Tibial nerve (tissue), 4 donors: ENCODE measurements around the gene GSTT4.

Experiments used
- EP300 ChIP-seq, 2 donors: sonication (generic); formaldehyde crosslinking; IDR thresholded peaks; one replicate each; pipeline ENCODE4 v1.6.1; 2017; ENCODE audit warnings: antibody characterized with exemption in 2 of 2, mild to moderate bottlenecking in 1 of 2
- TF ChIP-seq, protein P1 (sequence below), 5 experiments: fragments of 200-600 bp in 3 of 5; fragments of 450-650 bp in 2 of 5; sonication (generic) in 3 of 5; IDR thresholded peaks; one replicate each; pipeline ENCODE4 v1.5.1; 2016 to 2019; ENCODE audit warnings: antibody characterized with exemption in 5 of 5, mild to moderate bottlenecking in 3 of 5, moderate library complexity in 2 of 5

GRCh38 chr22:23956301-23956900, 48.9 kb downstream of the GSTT4 start:
- TF ChIP-seq, protein P1, sequence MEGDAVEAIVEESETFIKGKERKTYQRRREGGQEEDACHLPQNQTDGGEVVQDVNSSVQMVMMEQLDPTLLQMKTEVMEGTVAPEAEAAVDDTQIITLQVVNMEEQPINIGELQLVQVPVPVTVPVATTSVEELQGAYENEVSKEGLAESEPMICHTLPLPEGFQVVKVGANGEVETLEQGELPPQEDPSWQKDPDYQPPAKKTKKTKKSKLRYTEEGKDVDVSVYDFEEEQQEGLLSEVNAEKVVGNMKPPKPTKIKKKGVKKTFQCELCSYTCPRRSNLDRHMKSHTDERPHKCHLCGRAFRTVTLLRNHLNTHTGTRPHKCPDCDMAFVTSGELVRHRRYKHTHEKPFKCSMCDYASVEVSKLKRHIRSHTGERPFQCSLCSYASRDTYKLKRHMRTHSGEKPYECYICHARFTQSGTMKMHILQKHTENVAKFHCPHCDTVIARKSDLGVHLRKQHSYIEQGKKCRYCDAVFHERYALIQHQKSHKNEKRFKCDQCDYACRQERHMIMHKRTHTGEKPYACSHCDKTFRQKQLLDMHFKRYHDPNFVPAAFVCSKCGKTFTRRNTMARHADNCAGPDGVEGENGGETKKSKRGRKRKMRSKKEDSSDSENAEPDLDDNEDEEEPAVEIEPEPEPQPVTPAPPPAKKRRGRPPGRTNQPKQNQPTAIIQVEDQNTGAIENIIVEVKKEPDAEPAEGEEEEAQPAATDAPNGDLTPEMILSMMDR (IDR thresholded peaks at IDR 0.05) = peak; percentile 77 to 94 (median 86)
- TF ChIP-seq EP300 (IDR thresholded peaks at IDR 0.05) = peak in 1 of 2 donors; percentile 40
